PC-3 (cell line): ENCODE results near the gene ATE1. TPM values are rescaled to one million over a fixed set of nuclear protein-coding genes. Genes with fewer than 3 reads are reported as not detected.

Source experiments
- ATAC-seq: fragments of 200-7000 bp; cut with Tn5 transposase; 2 replicates; pipeline ENCODE4 v1.9.1; 2020; ENCODE audit warnings: mild to moderate bottlenecking, moderate library complexity
- BruUV-seq: library from RNA; stranded (reverse); fragments of 400-500 nt; replicated peaks from 2 replicates; lab custom pipeline; 2021; lab: Mats Ljungman, UMichigan
- CTCF ChIA-PET: fragments of 300-600 bp; sonication (Branson Sonifier 250); formaldehyde crosslinking; loops from one replicate; lab custom pipeline; 2022; ENCODE audit warnings: antibody characterized with exemption; lab: Charles Lee
- POLR2A ChIA-PET: fragments of 300-600 bp; sonication (Branson Sonifier 250); formaldehyde crosslinking; loops from one replicate; lab custom pipeline; 2022; ENCODE audit warnings: antibody characterized with exemption; ENCODE audit not compliant: unreplicated experiment; lab: Charles Lee
- DNase-seq: peaks from one replicate; pipeline ENCODE4 v3.0.0-alpha.2; 2015
- H2AFZ ChIP-seq: fragments of 300-600 bp; sonication (generic); 2 replicates; pipeline ENCODE4 v1.6.0; 2016; ENCODE audit warnings: antibody characterized with exemption, low read length
- H3F3A ChIP-seq: fragments of 300-600 bp; sonication (generic); one replicate; pipeline ENCODE4 v1.6.0; 2017; ENCODE audit warnings: antibody characterized with exemption, low read length, control low read depth, mild to moderate bottlenecking; ENCODE audit not compliant: unreplicated experiment
- H3K27ac ChIP-seq: fragments of 300-600 bp; sonication (generic); 2 replicates; pipeline ENCODE4 v1.5.1; 2016; ENCODE audit warnings: mild to moderate bottlenecking, low read length
- H3K27me3 ChIP-seq: fragments of 300-600 bp; sonication (generic); 2 replicates; pipeline ENCODE4 v1.6.1; 2016; ENCODE audit warnings: low read length, mixed read lengths
- H3K36me3 ChIP-seq: fragments of 300-600 bp; sonication (generic); 2 replicates; pipeline ENCODE4 v1.6.1; 2016; ENCODE audit warnings: low read depth, mixed run types, low read length, mixed read lengths
- H3K4me1 ChIP-seq: fragments of 300-600 bp; sonication (generic); 2 replicates; pipeline ENCODE4 v1.5.1; 2016; ENCODE audit warnings: low read length; ENCODE audit not compliant: insufficient read depth
- H3K4me2 ChIP-seq: fragments of 300-600 bp; sonication (generic); 2 replicates; pipeline ENCODE4 v1.6.0; 2016; ENCODE audit warnings: low read length
- H3K4me3 ChIP-seq: fragments of 300-600 bp; sonication (generic); 2 replicates; pipeline ENCODE4 v1.5.1; 2016; ENCODE audit warnings: mild to moderate bottlenecking, low read length, mixed read lengths
- H3K79me2 ChIP-seq: fragments of 300-600 bp; sonication (generic); 2 replicates; pipeline ENCODE4 v1.6.1; 2017; ENCODE audit warnings: low read length, mixed read lengths
- H3K9ac ChIP-seq: fragments of 300-600 bp; sonication (generic); 2 replicates; pipeline ENCODE4 v1.6.0; 2016; ENCODE audit warnings: mild to moderate bottlenecking, low read length
- H3K9me2 ChIP-seq: fragments of 300-600 bp; sonication (generic); replicated peaks from 2 replicates; pipeline ENCODE4 v1.6.1; 2016; ENCODE audit warnings: mixed run types, low read length, mixed read lengths
- H3K9me3 ChIP-seq: fragments of 300-600 bp; sonication (generic); 2 replicates; pipeline ENCODE4 v1.6.1; 2016; ENCODE audit warnings: low read length, mixed read lengths
- H4K20me1 ChIP-seq: fragments of 300-600 bp; sonication (generic); 2 replicates; pipeline ENCODE4 v1.6.1; 2016; ENCODE audit warnings: low read length, mixed read lengths
- EZH2 ChIP-seq: fragments of 300-600 bp; sonication (generic); IDR thresholded peaks from one replicate; pipeline ENCODE4 v1.6.1; 2017; ENCODE audit warnings: antibody characterized with exemption, mild to moderate bottlenecking, low read length; ENCODE audit not compliant: unreplicated experiment
- EZH2phosphoT487 ChIP-seq: fragments of 300-600 bp; sonication (generic); IDR thresholded peaks from 2 replicates; pipeline ENCODE4 v1.6.1; 2018; ENCODE audit warnings: mild to moderate bottlenecking, antibody characterized with exemption, low read length, borderline replicate concordance
- intact Hi-C: fragments of 100-400 bp; cut with micrococcal nuclease; formaldehyde crosslinking; loops from 2 replicates; pipeline ENCODE4 v1.9.0; 2023
- total RNA-seq: library from RNA; depleted of rRNA; stranded (reverse); fragments of >200 nt; gene quantifications from 2 replicates; pipeline ENCODE4 v1.2.3, GENCODE V29; 2014
- TF ChIP-seq, protein P1 (sequence below): fragments of 300-600 bp; sonication (generic); conservative IDR thresholded peaks from 2 replicates; pipeline ENCODE4 v1.5.1; 2017; ENCODE audit warnings: antibody characterized with exemption, low read depth, mild to moderate bottlenecking, low read length

ATE1 gene
- total RNA-seq, 1 experiment from 2014 or later = 12.8 TPM

DNA sequence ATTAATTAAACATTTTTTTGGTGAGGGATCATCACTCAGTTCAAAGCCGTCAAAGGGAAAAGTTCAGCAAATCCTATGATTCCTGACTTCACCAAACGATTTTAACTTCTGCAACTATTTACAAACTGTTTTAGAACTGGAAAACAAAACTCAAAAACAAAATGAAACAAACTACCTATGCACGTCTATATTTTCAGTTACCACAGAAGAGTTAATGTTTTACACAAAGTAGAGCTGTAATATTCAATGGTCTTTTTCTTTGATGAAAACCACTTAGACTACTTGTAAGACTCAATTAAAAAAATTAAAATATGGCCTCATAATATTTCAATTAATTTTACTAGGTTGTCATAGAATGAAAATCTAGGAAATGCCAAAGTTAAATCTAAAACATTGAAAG, 131.5 kb downstream of the ATE1 start:
- H3K4me3 ChIP-seq = no peak overlapping the region
- H3K79me2 ChIP-seq = no peaks in the 10 kb centered on the region
- TF ChIP-seq, protein P1, sequence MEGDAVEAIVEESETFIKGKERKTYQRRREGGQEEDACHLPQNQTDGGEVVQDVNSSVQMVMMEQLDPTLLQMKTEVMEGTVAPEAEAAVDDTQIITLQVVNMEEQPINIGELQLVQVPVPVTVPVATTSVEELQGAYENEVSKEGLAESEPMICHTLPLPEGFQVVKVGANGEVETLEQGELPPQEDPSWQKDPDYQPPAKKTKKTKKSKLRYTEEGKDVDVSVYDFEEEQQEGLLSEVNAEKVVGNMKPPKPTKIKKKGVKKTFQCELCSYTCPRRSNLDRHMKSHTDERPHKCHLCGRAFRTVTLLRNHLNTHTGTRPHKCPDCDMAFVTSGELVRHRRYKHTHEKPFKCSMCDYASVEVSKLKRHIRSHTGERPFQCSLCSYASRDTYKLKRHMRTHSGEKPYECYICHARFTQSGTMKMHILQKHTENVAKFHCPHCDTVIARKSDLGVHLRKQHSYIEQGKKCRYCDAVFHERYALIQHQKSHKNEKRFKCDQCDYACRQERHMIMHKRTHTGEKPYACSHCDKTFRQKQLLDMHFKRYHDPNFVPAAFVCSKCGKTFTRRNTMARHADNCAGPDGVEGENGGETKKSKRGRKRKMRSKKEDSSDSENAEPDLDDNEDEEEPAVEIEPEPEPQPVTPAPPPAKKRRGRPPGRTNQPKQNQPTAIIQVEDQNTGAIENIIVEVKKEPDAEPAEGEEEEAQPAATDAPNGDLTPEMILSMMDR = no peak
- TF ChIP-seq EZH2phosphoT487 = no peak
- TF ChIP-seq EZH2 = no peak
- H3K36me3 ChIP-seq = no peaks in the 10 kb centered on the region
- POLR2A ChIA-PET = no interaction called here
- H3K4me1 ChIP-seq = no peaks in the 10 kb centered on the region
- H3K27ac ChIP-seq = no peak overlapping the region
- H3K9ac ChIP-seq = no peak overlapping the region
- no peaks in the 10 kb centered on the region for H3K9me3 ChIP-seq
- no peak for DNase-seq
- H3F3A ChIP-seq = no peaks in the 10 kb centered on the region
- H3K4me2 ChIP-seq = no peak overlapping the region
- H2AFZ ChIP-seq = no peak overlapping the region
- no peak for ATAC-seq
- CTCF ChIA-PET = no interaction called here
- no TSS peak for BruUV-seq
- no peaks in the 10 kb centered on the region for H3K27me3 ChIP-seq
- intact Hi-C loops = no loop called here
- H3K9me2 ChIP-seq = no peaks in the 10 kb centered on the region
- no peaks in the 10 kb centered on the region for H4K20me1 ChIP-seq

DNA sequence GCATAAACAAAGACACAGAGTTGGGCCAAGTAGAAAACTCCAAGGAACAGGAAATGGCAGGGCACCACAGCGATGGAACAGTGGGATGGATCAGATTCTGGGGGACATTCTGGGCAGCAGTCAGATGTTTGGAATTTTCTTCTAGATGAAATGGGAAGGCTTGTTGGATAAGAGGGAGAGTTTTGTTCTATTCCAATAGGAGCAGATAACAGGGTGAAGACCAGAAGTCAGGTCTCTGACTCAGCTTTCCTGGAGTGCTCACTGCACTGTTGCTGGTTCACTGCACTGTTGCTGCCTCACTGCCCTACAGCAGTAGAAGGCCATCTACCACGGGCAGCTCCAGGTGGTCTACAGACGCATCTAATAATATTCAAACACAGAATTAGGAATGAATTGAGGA, 135.6 kb downstream of the ATE1 start:
- Histone ChIP-seq H4K20me1 (no peaks in the 10 kb centered on the region), H3K4me2 (no peak overlapping the region), H3K36me3 (no peaks in the 10 kb centered on the region), H3K4me1 (peaks cover 19% of the 10 kb centered on the region), H3K9me2 (no peaks in the 10 kb centered on the region), H2AFZ (no peak overlapping the region), H3K27ac (no peak overlapping the region), H3K9me3 (no peaks in the 10 kb centered on the region), H3K79me2 (no peaks in the 10 kb centered on the region), H3K9ac (no peak overlapping the region), H3K4me3 (no peak overlapping the region), H3K27me3 (no peaks in the 10 kb centered on the region), H3F3A (peaks cover 5% of the 10 kb centered on the region)
- no peak for ATAC-seq
- ChIA-PET CTCF (no interaction called here), POLR2A (no interaction called here)
- no TSS peak for BruUV-seq
- TF ChIP-seq, protein P1 = no peak
- TF ChIP-seq EZH2phosphoT487 (no peak), EZH2 (no peak)
- intact Hi-C loops = no loop called here
- no peak for DNase-seq

DNA sequence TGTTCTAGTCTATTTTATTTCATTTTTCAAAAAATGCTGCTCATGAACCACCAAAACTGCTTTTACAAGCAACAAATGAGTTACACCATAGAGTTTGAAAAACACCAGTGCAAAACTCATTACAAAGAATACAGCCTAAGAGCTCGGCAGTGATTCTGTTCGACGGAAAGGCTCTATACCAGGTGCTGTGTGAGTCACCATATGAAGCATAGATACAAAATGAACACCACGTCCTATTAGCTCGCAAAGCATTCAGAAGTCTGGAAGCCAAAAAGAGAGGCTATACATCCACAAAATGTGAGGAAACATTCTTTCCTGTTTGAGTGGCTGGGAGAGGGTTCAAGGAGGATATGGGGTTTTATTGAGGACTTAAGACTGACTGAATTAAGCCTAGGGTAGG, 136.1 kb downstream of the ATE1 start:
- Histone ChIP-seq H3K4me2 (no peak overlapping the region), H3K27ac (no peak overlapping the region), H2AFZ (no peak overlapping the region), H3K79me2 (no peaks in the 10 kb centered on the region), H3K9me3 (no peaks in the 10 kb centered on the region), H3K4me1 (peaks cover 23% of the 10 kb centered on the region), H3K9me2 (no peaks in the 10 kb centered on the region), H3K9ac (no peak overlapping the region), H3F3A (peaks cover 5% of the 10 kb centered on the region), H3K4me3 (no peak overlapping the region), H3K36me3 (no peaks in the 10 kb centered on the region), H4K20me1 (no peaks in the 10 kb centered on the region), H3K27me3 (no peaks in the 10 kb centered on the region)
- ATAC-seq = no peak
- ChIA-PET CTCF (no interaction called here), POLR2A (no interaction called here)
- no TSS peak for BruUV-seq
- intact Hi-C loops = no loop called here
- no peak for DNase-seq
- TF ChIP-seq EZH2 (no peak), EZH2phosphoT487 (no peak)
- TF ChIP-seq, protein P1 = no peak
